Measurements from ENCODE around the gene LRRC66. TPM values are rescaled to one million over a fixed set of nuclear protein-coding genes. Genes with fewer than 3 reads are reported as not detected.

The LRRC66 gene
- total and polyA plus RNA-seq, 2 experiments from 2014 or later, result 0.24 TPM; not detected in 1

Small RNA genes lying within 50 kb of the gene (small RNA-seq; reads per million reads assigned to genes)
- not detected for gene AC104784.1 (ENCODE audit: low replicate concordance)

Other genes with a start within 250 kb of the LRRC66 start
- gene DCUN1D4, start 177.2 kb downstream of the LRRC66 start, total RNA-seq (2014; rRNA removed; shearing (Covaris generic)), result 37.9 and 54.8 TPM in 2 replicates
- 23.1 and 26.1 TPM in 2 replicates for gene DCUN1D4, start 177.2 kb downstream of the LRRC66 start, polyA plus RNA-seq (2016; fragmentation: Nextera tagmentation; extraction: Ambion mirVana)
- gene SGCB, start 17.9 kb upstream of the LRRC66 start, total RNA-seq (2014; rRNA removed; shearing (Covaris generic)), result 19.6 and 24.9 TPM in 2 replicates
- 10.8 and 11.8 TPM in 2 replicates for gene SGCB, start 17.9 kb upstream of the LRRC66 start, polyA plus RNA-seq (2016; fragmentation: Nextera tagmentation; extraction: Ambion mirVana)
- 2.5 and 4.2 TPM in 2 replicates for gene SPATA18, start 30.9 kb upstream of the LRRC66 start, total RNA-seq (2014; rRNA removed; shearing (Covaris generic))
- gene SPATA18, start 30.9 kb upstream of the LRRC66 start, polyA plus RNA-seq (2016; fragmentation: Nextera tagmentation; extraction: Ambion mirVana), result 1.3 and 1.5 TPM in 2 replicates

Measured in GM23338 (cell line).